Mesendoderm (in vitro differentiated cells): ENCODE results near the gene KRT73.

Source experiments
- DNase-seq: peaks from one replicate; pipeline ENCODE4 v3.0.0; 2013
- H2AK5ac ChIP-seq: 2 replicates; pipeline ENCODE4 v1.6.1; 2013; ENCODE audit warnings: low read length, inconsistent platforms
- H2BK120ac ChIP-seq: 2 replicates; pipeline ENCODE4 v1.6.1; 2013; ENCODE audit warnings: low read depth, mild to moderate bottlenecking, low read length, moderate library complexity, mixed read lengths
- H2BK15ac ChIP-seq: replicated peaks from 2 replicates; pipeline ENCODE4 v1.6.1; 2013; ENCODE audit warnings: low read depth, mild to moderate bottlenecking, moderate library complexity
- H2BK5ac ChIP-seq: 2 replicates; pipeline ENCODE4 v1.6.1; 2013; ENCODE audit warnings: low read length, inconsistent platforms
- H3K18ac ChIP-seq: 2 replicates; pipeline ENCODE4 v1.6.1; 2013; ENCODE audit warnings: mild to moderate bottlenecking, low read length, mixed read lengths
- H3K23ac ChIP-seq: one replicate; pipeline ENCODE4 v1.6.1; 2013; ENCODE audit warnings: low read length
- H3K27ac ChIP-seq: 2 replicates; pipeline ENCODE4 v1.5.1; 2013; ENCODE audit warnings: low read depth, mild to moderate bottlenecking, inconsistent platforms, low read length, moderate library complexity
- H3K27me3 ChIP-seq: 2 replicates; pipeline ENCODE4 v1.6.1; 2013; ENCODE audit warnings: low read length, control low read depth, mild to moderate bottlenecking, inconsistent platforms; ENCODE audit not compliant: insufficient read depth, poor library complexity
- H3K36me3 ChIP-seq: 2 replicates; pipeline ENCODE4 v1.6.1; 2013; ENCODE audit warnings: low read length, inconsistent platforms; ENCODE audit not compliant: control insufficient read depth, insufficient read depth
- H3K4ac ChIP-seq: one replicate; pipeline ENCODE4 v1.6.1; 2013; ENCODE audit warnings: low read depth, mild to moderate bottlenecking, low read length, moderate library complexity
- H3K4me1 ChIP-seq: 2 replicates; pipeline ENCODE4 v1.6.1; 2013; ENCODE audit warnings: low read depth, low read length, inconsistent platforms; ENCODE audit not compliant: control insufficient read depth
- H3K4me2 ChIP-seq: 2 replicates; pipeline ENCODE4 v1.6.1; 2013; ENCODE audit warnings: low read length
- H3K4me3 ChIP-seq: 2 replicates; pipeline ENCODE4 v1.5.1; 2013; ENCODE audit warnings: mild to moderate bottlenecking, low read length
- H3K56ac ChIP-seq: one replicate; pipeline ENCODE4 v1.6.1; 2013; ENCODE audit warnings: low read length
- H3K79me1 ChIP-seq: 2 replicates; pipeline ENCODE4 v1.6.1; 2013; ENCODE audit warnings: low read length, inconsistent platforms
- H3K79me2 ChIP-seq: 2 replicates; pipeline ENCODE4 v1.6.1; 2013; ENCODE audit warnings: mild to moderate bottlenecking, low read length; ENCODE audit not compliant: control insufficient read depth, insufficient read depth
- H3K9ac ChIP-seq: 2 replicates; pipeline ENCODE4 v1.6.1; 2013; ENCODE audit warnings: low read length, inconsistent platforms
- H4K5ac ChIP-seq: one replicate; pipeline ENCODE4 v1.6.1; 2013; ENCODE audit warnings: low read length
- H4K8ac ChIP-seq: one replicate; pipeline ENCODE4 v1.6.1; 2013; ENCODE audit warnings: low read depth, mild to moderate bottlenecking, control low read depth, low read length, moderate library complexity
- WGBS: extraction: QIAGEN DNeasy Blood & Tissue Kit; methylation state at CpG from one replicate; pipeline ENCODE4 v1.1.7; 2013; ENCODE audit warnings: low lambda C conversion rate, missing lambda C conversion rate; ENCODE audit not compliant: insufficient coverage; ENCODE audit errors: extremely low coverage; 5-methylcytosine and 5-hydroxymethylcytosine counted together

KRT73 gene

GRCh38 chr12:52631676-52632459 is 13.5 kb upstream of the KRT73 start:
- Histone ChIP-seq H2BK15ac (no peak overlapping the region), H3K18ac (no peak overlapping the region), H3K27me3 (no peaks in the 10 kb centered on the region), H3K56ac (no peak overlapping the region), H3K79me2 (no peaks in the 10 kb centered on the region), H3K4me2 (no peak overlapping the region), H3K4me1 (no peaks in the 10 kb centered on the region), H3K9ac (no peak overlapping the region), H2AK5ac (no peak overlapping the region), H3K4me3 (no peak overlapping the region), H4K8ac (no peak overlapping the region), H2BK120ac (no peak overlapping the region), H3K27ac (no peak overlapping the region), H3K79me1 (no peaks in the 10 kb centered on the region), H3K23ac (no peak overlapping the region), H3K36me3 (no peaks in the 10 kb centered on the region), H4K5ac (no peak overlapping the region), H2BK5ac (no peak overlapping the region), H3K4ac (no peak overlapping the region)
- no CpG with 5 or more reads among the region's 6 CpGs for WGBS
- DNase-seq, result no peak

DNA sequence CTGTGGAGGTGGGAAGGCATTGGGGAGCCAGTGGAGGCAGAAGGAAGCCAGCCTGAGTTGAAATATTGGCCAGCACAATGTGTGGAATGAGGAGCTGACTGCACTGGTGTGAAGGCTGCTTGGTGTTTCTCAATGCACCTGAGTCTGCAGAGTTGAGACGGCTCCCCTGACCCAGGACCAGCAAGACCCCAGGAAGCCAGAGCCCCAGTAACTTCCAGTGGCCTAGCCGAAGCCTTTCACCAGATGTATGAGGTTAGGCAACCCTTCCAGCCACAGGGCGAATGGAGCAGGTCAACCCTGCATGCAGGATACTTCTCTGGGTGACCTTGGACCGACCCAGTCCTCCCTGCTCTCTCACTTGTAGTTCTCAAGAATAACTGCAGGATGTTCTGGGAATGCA is 12.9 kb upstream of the KRT73 start:
- no peaks in the 10 kb centered on the region for H3K4me1 ChIP-seq
- H3K27me3 ChIP-seq, result no peaks in the 10 kb centered on the region
- no peak overlapping the region for H3K9ac ChIP-seq
- H3K4ac ChIP-seq, result no peak overlapping the region
- no peak overlapping the region for H2BK5ac ChIP-seq
- H3K4me2 ChIP-seq, result no peak overlapping the region
- no CpG with 5 or more reads among the region's 4 CpGs for WGBS
- no peak overlapping the region for H3K27ac ChIP-seq
- no peak overlapping the region for H4K8ac ChIP-seq
- H2BK15ac ChIP-seq, result no peak overlapping the region
- no peak overlapping the region for H3K23ac ChIP-seq
- DNase-seq, result no peak
- H4K5ac ChIP-seq, result no peak overlapping the region
- no peak overlapping the region for H3K18ac ChIP-seq
- H3K79me1 ChIP-seq, result no peaks in the 10 kb centered on the region
- H3K4me3 ChIP-seq, result no peak overlapping the region
- no peak overlapping the region for H2AK5ac ChIP-seq
- no peak overlapping the region for H2BK120ac ChIP-seq
- H3K36me3 ChIP-seq, result no peaks in the 10 kb centered on the region
- H3K79me2 ChIP-seq, result no peaks in the 10 kb centered on the region
- H3K56ac ChIP-seq, result no peak overlapping the region

DNA sequence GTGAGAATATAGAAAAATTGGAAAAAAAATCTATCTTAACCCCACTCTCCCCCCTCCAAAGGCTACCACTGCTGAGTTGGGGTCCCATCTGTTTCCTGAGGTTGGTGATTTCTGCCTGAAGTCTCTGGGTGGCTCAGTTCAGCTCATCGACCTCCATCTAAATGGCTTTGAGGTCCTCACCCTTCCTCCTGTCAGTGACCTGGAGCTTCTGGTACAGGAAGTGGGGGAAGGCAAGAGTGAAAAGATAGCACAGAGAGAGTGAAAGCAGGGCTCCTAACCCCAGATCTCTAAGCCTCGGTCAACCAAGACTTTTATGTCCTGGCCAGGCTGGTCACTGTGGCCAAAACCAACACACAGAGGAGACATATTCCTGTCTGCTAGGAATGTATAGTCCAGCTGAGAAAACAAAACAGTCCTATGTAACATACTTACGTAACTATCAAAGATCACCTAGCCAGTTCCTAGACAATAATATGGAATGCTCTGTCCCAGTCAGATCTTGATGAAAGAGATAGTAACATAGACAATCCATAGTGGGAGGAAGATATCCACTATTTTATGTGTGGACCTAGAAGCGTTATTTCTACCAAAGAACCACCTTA is 12.3 kb upstream of the KRT73 start:
- Histone ChIP-seq H4K8ac (no peak overlapping the region), H3K4me1 (no peaks in the 10 kb centered on the region), H3K18ac (no peak overlapping the region), H2BK120ac (no peak overlapping the region), H2BK5ac (no peak overlapping the region), H3K79me1 (no peaks in the 10 kb centered on the region), H3K79me2 (no peaks in the 10 kb centered on the region), H3K4me2 (no peak overlapping the region), H3K36me3 (no peaks in the 10 kb centered on the region), H2AK5ac (no peak overlapping the region), H3K27me3 (no peaks in the 10 kb centered on the region), H3K4me3 (no peak overlapping the region), H2BK15ac (no peak overlapping the region), H3K27ac (no peak overlapping the region), H3K4ac (no peak overlapping the region), H4K5ac (no peak overlapping the region), H3K23ac (no peak overlapping the region), H3K9ac (no peak overlapping the region), H3K56ac (no peak overlapping the region)
- DNase-seq, result no peak
- no CpG with 5 or more reads among the region's 4 CpGs for WGBS

- Histone ChIP-seq H3K56ac (no peak overlapping the region), H3K18ac (no peak overlapping the region), H2BK120ac (no peak overlapping the region), H4K5ac (no peak overlapping the region), H3K4ac (no peak overlapping the region), H3K27ac (no peak overlapping the region), H3K79me2 (no peaks in the 10 kb centered on the region), H3K4me1 (no peaks in the 10 kb centered on the region), H2AK5ac (no peak overlapping the region), H3K27me3 (no peaks in the 10 kb centered on the region), H3K79me1 (no peaks in the 10 kb centered on the region), H4K8ac (no peak overlapping the region), H2BK5ac (no peak overlapping the region), H2BK15ac (no peak overlapping the region), H3K36me3 (no peaks in the 10 kb centered on the region), H3K4me3 (no peak overlapping the region), H3K23ac (no peak overlapping the region), H3K4me2 (no peak overlapping the region), H3K9ac (no peak overlapping the region)
- DNase-seq, result no peak
- no CpG with 5 or more reads among the region's 7 CpGs for WGBS
Observed at GRCh38 chr12:52630008-52630500, 11.7 kb upstream of the KRT73 start.

DNA sequence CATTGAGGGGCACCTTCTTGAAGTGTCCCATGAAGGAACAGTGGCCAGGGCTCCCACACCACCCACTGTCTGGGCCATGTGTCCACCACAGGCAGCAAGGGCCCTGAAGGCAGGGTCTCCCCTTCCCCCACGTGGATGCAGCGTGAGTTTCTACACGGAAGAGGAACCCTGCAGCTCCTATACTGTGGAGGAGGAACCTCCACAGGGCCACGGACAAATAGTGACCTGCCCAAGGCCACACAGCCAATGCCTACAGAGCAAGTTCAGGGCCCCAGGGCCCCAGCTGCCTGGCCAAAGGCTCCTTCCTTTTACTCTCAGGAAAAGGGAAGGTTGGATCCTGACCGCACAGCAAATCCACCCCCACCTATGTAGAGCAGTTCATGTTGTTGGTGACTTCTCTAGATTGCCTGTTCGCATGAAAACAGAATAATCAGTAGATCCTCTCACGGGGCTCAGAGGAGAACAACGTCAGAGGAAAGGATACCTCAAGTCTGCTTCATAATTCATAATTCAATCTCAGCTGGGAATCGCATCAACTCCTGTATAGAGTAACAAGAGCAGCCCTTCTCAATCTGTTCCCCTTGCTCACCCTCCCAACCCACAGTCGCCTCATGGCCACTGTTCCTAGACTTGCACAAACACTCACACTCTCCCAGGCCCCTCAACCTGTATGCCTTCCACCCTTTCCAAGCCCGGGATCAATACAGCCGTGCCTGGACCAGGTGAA is 11.1 kb upstream of the KRT73 start:
- H3K4ac ChIP-seq, result no peak overlapping the region
- H3K79me2 ChIP-seq, result no peaks in the 10 kb centered on the region
- H3K4me2 ChIP-seq, result no peak overlapping the region
- no peaks in the 10 kb centered on the region for H3K79me1 ChIP-seq
- no peaks in the 10 kb centered on the region for H3K4me1 ChIP-seq
- H4K5ac ChIP-seq, result no peak overlapping the region
- no CpG with 5 or more reads among the region's 12 CpGs for WGBS
- no peak overlapping the region for H3K4me3 ChIP-seq
- DNase-seq, result no peak
- no peak overlapping the region for H2BK120ac ChIP-seq
- H2BK15ac ChIP-seq, result no peak overlapping the region
- H3K56ac ChIP-seq, result no peak overlapping the region
- no peak overlapping the region for H2AK5ac ChIP-seq
- H3K9ac ChIP-seq, result no peak overlapping the region
- no peak overlapping the region for H4K8ac ChIP-seq
- H3K27ac ChIP-seq, result no peak overlapping the region
- no peaks in the 10 kb centered on the region for H3K36me3 ChIP-seq
- H3K18ac ChIP-seq, result no peak overlapping the region
- no peak overlapping the region for H2BK5ac ChIP-seq
- H3K27me3 ChIP-seq, result no peaks in the 10 kb centered on the region
- no peak overlapping the region for H3K23ac ChIP-seq
